GM12873 (cell line): ENCODE data around the gene PSMB11.

Experiments used
- CTCF ChIP-seq: IDR thresholded peaks from 2 replicates; pipeline ENCODE4 v1.5.1; 2012; ENCODE audit warnings: low read depth, mild to moderate bottlenecking, moderate library complexity, low read length, control low read depth; ENCODE audit not compliant: insufficient read depth; ENCODE audit errors: missing control alignments

The PSMB11 gene

GRCh38 chr14:23085458-23085857 lies 43.4 kb downstream of the PSMB11 start:
- TF ChIP-seq CTCF, result no peak

- TF ChIP-seq CTCF, result no peak
Observed at GRCh38 chr14:23086565-23086964, 44.6 kb downstream of the PSMB11 start.

GRCh38 chr14:23089498-23090253 lies 47.7 kb downstream of the PSMB11 start:
- TF ChIP-seq CTCF, result no peak

GRCh38 chr14:23090254-23090636 lies 48.2 kb downstream of the PSMB11 start:
- TF ChIP-seq CTCF, result no peak

- TF ChIP-seq CTCF, result no peak
Observed at GRCh38 chr14:23091294-23092225, 49.5 kb downstream of the PSMB11 start.

GRCh38 chr14:23093104-23093503 lies 51.1 kb downstream of the PSMB11 start:
- no peak for TF ChIP-seq CTCF

- TF ChIP-seq CTCF, result no peak
Observed at GRCh38 chr14:23093526-23093925, 51.5 kb downstream of the PSMB11 start.
